Measurements from ENCODE around the gene CKMT2. TPM values are rescaled to one million over a fixed set of nuclear protein-coding genes. Genes with fewer than 3 reads are reported as not detected.
"Not testable (repeated sequence)": the region's sequence is repeated elsewhere in the genome, so short reads cannot be mapped to it uniquely, and the experiment has no call there.

Gene CKMT2
- total RNA-seq, 1 experiment from 2014 or later = not detected

DNA sequence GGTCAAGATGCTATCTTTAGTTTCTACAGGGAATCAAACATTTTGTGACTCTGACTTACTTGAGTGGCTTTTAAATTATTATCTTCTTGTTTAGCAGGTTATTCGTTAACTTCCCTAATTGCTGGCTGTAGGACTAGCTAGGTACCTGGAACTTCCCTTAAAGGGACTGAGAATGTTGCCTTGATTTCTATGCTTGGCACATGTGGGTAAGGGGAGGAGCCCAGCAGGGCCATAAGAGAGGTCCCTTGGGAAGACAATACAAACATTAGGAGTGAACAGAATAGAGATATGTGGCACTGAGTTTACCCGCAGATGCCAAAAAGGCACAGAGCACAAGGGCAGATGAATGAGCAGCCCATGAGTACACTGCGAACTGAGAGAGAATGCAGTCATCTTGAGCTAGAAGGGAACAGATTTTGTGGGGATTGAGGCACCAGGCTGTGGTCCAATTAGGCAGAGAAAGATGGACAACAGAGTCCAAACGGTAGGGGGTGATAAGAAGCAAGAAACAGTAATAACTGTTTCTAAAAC lies 9.8 kb downstream of the CKMT2 start:
- in situ Hi-C loops (cut with HindIII; ENCODE audit: low pct_unique_long_range_greater_than_20kb, low sequenced_read_pairs) = no loop called here
- DNase-seq (ENCODE audit: low read depth) = no peak

DNA sequence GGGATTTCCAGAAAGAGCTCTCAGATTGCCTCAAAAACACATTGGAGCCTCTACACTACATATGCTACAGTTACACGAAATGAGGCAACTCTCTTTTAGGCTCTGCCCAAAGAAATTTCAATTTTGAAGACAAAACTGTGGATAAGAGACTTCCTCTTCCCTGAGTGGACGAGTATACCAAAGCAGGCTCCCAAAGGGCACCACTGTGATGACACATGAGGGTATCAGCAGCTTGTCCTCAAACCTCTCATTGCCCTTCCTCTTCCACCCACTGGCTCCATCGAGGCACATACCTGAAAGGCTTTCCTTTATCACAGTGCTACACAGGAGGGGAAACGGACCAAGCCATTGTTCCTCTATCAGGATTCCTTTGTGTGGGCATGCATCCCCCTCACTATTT lies 11.3 kb downstream of the CKMT2 start:
- DNase-seq (ENCODE audit: low read depth) = no peak
- in situ Hi-C loops (cut with HindIII; ENCODE audit: low pct_unique_long_range_greater_than_20kb, low sequenced_read_pairs) = no loop called here

DNA sequence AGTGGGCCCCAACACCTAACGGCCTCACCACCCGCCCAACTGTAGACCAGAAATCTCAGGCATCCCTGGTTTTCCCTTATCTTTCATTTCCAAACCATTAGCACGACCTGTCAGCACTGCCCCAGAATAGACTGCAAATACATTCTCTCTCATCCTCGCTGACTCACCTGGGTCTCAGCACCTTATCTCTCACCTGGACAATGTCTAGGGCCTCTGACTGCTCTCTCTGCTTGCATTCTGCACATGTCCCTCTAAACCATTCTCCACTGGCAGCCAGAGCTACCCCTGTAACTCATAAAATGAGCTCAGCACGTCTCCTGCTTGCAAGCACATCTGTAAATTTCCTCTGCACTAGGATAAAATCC lies 12.7 kb downstream of the CKMT2 start:
- in situ Hi-C loops (cut with HindIII; ENCODE audit: low pct_unique_long_range_greater_than_20kb, low sequenced_read_pairs) = no loop called here
- no peak for DNase-seq (ENCODE audit: low read depth)

DNA sequence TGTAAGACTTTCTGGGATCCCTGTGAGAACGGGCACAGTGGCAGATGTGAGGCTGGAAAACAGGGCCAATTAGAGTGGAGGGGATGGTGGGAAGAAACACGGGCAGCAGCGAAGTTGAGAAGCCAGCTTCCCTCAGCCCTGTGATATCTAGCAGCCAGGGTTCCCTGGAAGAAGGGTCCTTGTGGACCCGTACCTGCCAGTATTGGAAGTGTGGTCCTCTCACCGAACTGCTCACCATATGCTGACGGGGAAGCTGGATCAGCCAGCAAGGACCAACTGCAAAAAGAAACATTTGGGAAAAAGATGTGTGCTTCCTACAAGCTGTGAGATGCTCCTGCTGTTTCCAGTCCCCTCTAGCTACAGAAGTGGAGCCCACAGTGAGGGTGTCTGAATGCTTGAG lies 13.6 kb downstream of the CKMT2 start:
- in situ Hi-C loops (cut with HindIII; ENCODE audit: low pct_unique_long_range_greater_than_20kb, low sequenced_read_pairs) = no loop called here
- no peak for DNase-seq (ENCODE audit: low read depth)

DNA sequence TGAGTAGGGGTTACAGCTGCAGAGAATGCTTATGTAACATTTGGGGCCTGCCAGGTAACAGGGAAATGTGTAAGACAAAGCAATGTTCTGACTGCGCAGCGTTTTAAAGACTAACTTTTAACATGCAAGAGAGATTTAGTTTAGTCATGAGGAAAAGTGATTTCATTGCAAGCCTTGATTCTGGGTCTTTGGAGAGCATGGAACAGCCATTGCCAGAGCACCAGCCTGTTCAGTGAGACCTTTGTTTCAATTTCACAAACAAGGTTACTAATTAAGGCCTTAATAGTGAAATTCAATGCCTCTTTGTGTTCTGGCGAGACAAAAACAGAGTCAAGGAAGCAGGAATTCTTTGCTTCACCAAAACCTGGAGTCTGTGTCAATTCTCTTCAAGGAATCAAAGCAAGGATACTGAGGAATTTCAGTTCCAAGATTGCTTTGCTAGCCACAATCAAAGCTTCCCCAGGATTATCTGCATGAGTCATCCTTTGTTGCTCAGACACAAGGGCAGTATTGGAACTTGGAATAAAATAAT lies 14.4 kb downstream of the CKMT2 start:
- in situ Hi-C loops (cut with HindIII; ENCODE audit: low pct_unique_long_range_greater_than_20kb, low sequenced_read_pairs) = no loop called here

DNA sequence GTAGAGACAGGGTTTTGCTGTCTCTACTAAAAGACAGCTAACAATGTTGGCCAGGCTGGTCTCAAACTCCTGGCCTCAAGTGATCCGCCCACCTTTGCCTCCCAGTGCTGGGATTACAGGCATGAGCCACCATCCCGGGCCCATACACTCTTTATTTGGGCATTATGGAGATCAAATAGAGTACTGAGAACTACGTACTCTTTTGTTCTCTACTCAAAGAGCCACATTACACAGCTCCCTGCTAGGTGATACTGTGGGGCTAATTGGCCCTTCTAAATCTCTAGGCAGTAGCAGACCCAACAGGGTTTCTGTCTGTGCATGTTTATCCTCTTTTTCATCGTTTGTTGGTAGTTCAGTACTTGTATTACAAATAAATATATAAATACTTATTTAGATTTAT lies 16.1 kb downstream of the CKMT2 start:
- in situ Hi-C loops (cut with HindIII; ENCODE audit: low pct_unique_long_range_greater_than_20kb, low sequenced_read_pairs) = no loop called here
- no peak for DNase-seq (ENCODE audit: low read depth)

More for the DNA sequence above, 14.4 kb downstream of the CKMT2 start:
- DNase-seq (ENCODE audit: low read depth) = no peak

DNA sequence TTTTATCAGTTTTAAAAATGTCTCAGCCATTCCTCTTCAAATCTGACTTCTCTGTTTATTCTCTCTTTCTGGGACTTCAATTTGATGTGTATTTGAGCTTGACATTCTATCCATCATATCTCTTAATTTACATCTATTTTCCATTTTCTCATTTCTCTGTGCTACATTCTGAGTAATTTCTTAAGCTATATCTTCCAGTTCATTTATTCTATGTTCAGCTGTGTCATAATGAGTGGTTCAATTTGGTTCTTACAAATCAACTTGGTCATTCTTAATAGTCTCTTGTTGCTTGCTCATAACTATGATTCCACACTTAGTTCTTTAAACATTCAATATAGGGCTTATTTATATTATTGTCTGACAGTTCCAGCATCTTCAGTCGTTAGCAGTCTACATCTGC lies 16.9 kb downstream of the CKMT2 start:
- in situ Hi-C loops (cut with HindIII; ENCODE audit: low pct_unique_long_range_greater_than_20kb, low sequenced_read_pairs) = no loop called here
- no peak for DNase-seq (ENCODE audit: low read depth)

DNA sequence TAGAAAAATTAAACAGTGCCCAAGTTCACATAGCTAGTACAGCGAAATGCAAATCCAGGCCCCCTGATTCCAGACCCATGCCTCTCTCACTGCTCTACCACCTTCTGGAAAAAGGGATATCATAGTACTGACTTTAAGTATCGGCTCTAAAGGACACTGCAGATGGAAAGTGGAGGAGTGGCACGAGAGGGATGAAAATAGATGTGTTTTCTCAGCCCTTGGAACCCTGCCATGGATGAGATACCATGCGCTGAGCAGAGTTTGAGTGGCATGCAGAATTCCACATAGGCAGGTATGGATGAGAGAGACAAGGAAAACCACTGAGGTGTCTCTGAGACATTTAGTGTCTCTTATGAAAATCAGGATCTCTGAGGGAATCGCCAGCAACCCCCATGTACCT lies 18.8 kb downstream of the CKMT2 start:
- in situ Hi-C loops (cut with HindIII; ENCODE audit: low pct_unique_long_range_greater_than_20kb, low sequenced_read_pairs) = no loop called here

DNA sequence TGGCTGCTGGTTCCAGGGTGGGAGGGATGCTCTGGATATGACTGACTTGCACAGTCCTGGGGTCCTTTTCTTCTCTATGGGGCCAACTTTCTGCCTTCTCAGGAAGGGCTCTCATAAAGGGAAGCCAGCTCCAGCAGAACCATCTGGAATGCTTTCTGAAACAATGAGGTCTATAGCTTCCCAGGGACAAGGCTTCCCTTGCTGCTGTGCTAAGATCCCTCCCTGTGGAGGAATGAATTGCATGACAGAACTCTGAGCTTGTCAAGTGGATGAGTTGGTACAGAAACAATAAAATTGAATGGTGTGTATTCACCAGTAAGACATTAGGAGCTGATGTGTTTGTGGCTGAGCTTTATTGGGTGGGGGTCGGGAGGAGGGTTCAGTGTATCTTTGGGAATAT lies 19.8 kb downstream of the CKMT2 start:
- no peak for DNase-seq (ENCODE audit: low read depth)
- in situ Hi-C loops (cut with HindIII; ENCODE audit: low pct_unique_long_range_greater_than_20kb, low sequenced_read_pairs) = no loop called here

More for the DNA sequence above, 18.8 kb downstream of the CKMT2 start:
- no peak for DNase-seq (ENCODE audit: low read depth)

DNA sequence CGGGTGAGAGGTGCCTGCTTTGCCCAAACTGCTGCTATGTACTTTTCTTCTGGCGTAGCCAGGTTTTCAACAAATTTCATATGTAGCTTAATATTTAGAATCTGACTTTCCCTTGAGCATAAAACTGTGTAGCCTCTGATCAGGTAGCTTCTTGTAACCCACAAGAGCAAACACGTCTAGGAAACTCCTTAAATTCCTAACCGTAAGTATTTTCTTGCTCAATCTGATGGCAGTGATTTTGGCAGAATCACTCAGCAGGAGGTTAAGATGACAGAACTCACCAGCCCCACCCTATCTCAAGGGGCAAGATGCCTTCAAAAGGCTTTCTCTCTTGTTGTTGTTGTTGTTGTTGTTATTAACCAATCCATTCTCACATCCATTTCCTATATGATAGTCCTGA lies 20.8 kb downstream of the CKMT2 start:
- no peak for DNase-seq (ENCODE audit: low read depth)
- in situ Hi-C loops (cut with HindIII; ENCODE audit: low pct_unique_long_range_greater_than_20kb, low sequenced_read_pairs) = no loop called here

DNA sequence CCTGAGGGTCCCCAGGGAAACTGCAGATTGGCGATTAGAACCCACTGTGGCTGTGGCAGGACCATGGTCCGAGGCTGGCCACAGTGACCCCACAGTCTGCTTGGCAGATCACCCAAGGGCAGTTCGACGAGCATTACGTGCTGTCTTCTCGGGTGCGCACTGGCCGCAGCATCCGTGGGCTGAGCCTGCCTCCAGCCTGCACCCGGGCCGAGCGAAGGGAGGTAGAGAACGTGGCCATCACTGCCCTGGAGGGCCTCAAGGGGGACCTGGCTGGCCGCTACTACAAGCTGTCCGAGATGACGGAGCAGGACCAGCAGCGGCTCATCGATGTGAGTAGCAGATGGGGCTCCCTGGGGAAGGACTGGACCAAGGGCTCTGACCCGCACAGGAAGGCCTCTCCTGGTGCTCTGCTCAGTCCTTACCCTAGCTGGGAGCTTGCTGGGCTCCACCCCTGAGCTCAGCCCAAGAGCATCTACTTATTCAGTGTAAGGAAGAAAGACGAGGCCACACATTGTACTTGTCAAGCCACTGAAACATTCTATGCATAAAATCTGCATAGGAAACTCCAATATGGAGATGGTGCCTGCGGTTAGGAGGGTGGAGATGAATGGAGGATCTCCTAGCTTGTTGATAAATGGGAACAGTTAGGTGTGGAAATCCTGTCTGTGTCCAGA lies 21.9 kb downstream of the CKMT2 start:
- in situ Hi-C loops (cut with HindIII; ENCODE audit: low pct_unique_long_range_greater_than_20kb, low sequenced_read_pairs) = no loop called here
- no peak for DNase-seq (ENCODE audit: low read depth)

DNA sequence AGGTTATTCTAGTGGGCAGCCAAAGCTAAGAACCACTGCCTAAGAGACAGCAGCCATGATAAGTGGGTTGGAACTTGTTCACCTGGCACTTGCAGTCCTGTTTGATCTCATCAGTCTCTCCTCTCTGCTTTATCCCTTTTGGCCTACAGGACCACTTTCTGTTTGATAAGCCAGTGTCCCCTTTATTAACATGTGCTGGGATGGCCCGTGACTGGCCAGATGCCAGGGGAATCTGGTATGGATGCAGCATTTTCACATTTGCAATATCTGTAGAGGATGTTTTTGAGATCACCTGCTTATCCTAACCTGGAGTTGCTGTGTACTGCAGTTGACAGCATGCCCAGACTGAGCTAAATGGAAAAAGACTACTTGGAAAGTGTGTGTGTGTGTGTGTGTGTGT lies 23.6 kb downstream of the CKMT2 start:
- in situ Hi-C loops (cut with HindIII; ENCODE audit: low pct_unique_long_range_greater_than_20kb, low sequenced_read_pairs) = no loop called here
- DNase-seq (ENCODE audit: low read depth) = no peak

DNA sequence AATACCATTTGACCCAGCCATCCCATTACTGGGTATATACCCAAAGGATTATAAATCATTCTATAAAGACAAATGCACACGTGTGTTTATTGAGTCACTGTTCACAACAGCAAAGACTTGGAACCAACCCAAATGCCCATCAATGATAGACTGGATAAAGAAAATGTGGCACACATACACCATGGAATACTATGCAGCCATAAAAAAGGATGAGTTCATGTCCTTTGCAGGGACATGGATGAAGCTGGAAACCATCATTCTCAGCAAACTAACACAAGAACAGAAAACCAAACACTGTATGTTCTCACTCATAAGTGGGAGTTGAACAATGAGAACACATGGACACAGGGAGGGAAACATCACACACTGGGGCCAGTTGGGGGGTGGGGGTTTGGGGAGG lies 29.7 kb downstream of the CKMT2 start:
- DNase-seq (ENCODE audit: low read depth); in situ Hi-C loops (cut with HindIII; ENCODE audit: low pct_unique_long_range_greater_than_20kb, low sequenced_read_pairs): not testable (repeated sequence)

DNA sequence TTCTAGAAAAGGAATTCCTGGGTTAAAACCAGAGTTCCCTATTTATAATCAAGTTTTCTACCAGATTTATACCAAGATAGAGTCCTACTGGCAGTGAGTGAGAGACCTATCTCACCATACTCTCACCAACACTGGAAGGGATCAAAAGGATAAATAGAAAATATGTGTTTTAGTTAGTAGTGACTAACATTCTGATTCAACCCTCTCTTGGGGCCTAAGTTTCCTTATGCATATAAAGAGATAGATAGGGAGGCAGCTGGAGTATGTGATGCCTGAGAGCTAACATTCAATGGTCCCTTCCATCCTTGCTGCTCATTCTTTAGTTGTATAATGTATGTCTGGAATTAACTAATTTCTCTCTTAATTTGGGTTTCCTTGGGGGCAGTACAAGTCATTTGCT lies 32.0 kb downstream of the CKMT2 start:
- no peak for DNase-seq (ENCODE audit: low read depth)
- in situ Hi-C loops (cut with HindIII; ENCODE audit: low pct_unique_long_range_greater_than_20kb, low sequenced_read_pairs) = no loop called here

DNA sequence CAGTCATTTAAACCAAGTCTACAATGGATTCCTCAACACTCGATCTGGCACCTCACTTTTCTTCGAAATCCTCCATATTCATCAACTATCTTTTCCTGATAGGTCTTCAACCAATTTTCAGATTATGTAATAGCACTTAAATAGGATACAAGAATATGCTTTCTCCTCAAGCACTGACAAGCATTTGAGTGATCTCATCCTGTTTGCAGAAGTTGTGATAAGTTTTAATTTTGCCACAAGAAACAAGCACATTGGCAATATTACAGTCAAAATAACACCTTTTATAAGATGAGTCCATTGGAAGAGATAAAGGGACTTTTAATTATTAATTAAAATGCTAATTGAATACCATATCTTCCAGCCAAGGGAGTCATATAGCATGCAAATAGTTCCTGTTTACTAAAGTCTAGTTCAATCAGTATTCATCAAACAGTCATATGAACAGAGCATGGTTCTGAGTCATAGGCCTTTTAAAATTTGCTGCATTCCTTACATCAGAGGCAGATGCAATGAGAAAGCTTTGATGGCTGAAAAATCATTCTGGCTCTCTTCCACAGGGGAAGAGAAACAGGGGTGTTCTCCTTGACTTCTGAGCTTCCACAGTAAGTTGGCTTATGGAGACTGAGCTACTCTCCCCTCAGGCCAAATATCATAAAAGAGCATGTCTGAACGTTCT lies 35.5 kb downstream of the CKMT2 start:
- DNase-seq (ENCODE audit: low read depth) = peak; percentile 30
- in situ Hi-C loops (cut with HindIII; ENCODE audit: low pct_unique_long_range_greater_than_20kb, low sequenced_read_pairs) = no loop called here

DNA sequence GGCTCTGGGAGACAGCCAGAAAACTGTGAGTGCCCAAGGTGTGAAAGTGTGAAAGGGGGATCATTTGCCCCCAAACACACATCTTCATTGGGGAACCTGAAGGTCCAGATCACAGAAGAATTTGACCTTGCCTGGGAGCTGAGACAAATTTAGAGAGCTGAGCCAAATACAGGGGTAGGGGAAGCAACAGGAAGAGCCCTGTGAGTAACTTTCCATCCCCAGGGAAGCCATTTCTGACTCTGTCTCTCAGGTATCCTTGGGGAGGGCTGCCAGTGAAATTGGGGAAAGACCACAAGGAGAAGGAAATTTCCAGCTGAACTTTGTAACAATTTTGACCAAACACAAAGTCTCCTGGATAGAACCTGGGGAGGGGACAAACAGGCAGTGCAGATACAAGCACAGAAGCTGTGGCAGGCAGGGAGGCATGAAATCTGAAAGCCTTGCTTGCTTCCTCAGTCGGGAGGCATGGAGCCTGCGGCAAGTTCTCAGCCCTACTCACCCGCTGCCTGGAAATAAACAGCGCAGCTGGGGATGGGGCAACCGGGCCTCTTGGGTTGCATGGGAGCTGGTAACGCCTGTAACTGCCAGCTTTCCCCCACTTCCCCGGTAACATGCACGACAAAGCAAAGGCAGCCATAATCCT lies 36.8 kb downstream of the CKMT2 start:
- in situ Hi-C loops (cut with HindIII; ENCODE audit: low pct_unique_long_range_greater_than_20kb, low sequenced_read_pairs) = no loop called here
- DNase-seq (ENCODE audit: low read depth) = no peak

DNA sequence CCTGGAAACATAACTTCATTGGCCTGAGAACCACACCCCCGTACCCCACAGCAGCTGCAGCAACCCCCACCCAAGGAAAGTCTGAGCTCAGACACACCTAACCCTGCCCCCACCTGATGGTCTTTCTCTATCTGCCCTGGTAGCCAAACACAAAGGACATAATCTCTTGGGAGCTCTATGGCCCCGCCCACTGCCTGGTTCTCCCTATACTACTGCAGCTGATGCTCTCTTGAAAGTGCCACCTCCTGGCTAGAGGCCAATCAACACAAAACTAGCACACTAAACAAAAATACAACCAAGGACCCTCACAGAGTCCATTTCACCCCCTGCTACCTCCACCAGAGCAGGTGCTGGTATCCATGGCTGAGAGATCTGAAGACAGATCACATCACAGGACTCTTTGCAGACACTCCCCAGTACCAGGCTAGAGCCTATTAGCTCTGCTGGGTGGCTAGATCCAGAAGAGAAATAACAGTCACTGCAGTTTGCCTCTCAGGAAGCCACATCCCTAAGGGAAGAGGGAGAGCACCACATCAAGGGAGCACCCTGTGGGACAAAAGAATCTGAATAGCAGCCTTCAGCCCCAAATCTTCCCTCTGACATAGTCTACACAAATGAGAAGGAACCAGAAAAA lies 37.4 kb downstream of the CKMT2 start:
- in situ Hi-C loops (cut with HindIII; ENCODE audit: low pct_unique_long_range_greater_than_20kb, low sequenced_read_pairs); DNase-seq (ENCODE audit: low read depth): not testable (repeated sequence)

DNA sequence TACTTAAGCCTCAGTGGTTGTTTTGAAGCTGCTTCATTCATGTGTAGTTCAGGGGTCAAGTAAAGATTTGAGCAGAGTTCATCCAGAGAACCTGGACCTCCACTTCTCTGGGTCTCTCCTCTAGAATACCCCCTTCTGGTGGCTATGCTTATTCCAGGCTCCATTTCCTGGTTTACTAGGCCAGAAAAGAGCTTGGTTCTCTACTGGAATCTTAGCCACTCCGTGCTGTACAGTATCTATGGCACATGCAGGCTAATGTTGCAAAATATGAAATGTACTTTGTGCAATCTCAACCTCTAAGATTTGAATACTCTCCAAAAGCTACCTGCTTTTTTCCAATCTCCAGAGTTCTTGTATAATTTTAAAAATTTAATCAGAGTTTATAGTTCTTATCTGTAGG lies 50.9 kb downstream of the CKMT2 start:
- in situ Hi-C loops (cut with HindIII; ENCODE audit: low pct_unique_long_range_greater_than_20kb, low sequenced_read_pairs) = no loop called here
- DNase-seq (ENCODE audit: low read depth) = no peak
